ENCODE measurements around the gene PIGQ. TPM values are rescaled to one million over a fixed set of nuclear protein-coding genes. Genes with fewer than 3 reads are reported as not detected.

Gene PIGQ
- total and polyA plus RNA-seq, 4 donors, result 34.9 to 98.2 (median 61.4) TPM

DNA sequence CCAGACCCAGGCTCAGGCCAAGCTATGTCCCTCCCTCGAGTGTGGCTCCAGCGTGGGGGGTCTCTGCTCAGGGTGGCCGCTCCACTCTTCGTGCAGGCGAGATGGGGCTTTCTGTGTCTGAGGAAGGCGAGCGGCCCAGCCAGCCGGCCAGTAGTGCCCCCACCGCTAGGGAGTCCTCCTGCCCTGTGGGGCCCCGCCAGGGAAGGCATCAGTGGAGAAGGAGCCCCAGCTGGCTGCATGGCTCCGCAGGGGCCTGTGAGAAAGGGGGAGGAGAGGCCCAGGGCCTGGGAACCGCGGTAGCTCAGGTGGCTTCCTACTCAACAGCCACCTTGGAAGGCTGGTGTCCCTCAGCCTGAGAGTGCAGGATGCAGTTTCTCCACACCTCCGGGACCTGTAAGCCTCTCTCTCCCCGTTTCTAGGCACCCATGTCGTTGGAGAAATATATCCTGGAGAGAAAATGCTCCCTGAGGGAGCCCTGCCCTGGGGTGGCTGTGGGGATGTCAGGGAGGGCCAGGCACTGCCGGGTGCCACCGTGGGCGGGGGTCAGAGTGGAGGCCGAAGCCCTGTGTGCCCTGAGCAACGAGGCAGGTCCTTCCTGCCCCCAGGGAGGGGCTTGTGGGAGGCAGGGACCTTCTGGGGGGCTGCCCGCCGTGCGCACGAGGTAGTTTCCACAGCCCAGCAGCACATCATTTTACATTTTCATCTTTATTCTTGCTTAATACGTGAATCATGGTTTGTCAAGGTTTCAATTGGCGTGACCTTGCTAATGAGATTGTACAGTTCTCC is 3.3 kb downstream of the PIGQ start:
- ATAC-seq (ENCODE audit: insufficient read depth, low FRiP score), result no peak
- Histone ChIP-seq H3K9me3 (ENCODE audit: control insufficient read depth in 4 of 4, insufficient read depth in 3 of 4, low read length in 3 of 4) (no peaks in the 10 kb centered on the region), H3K36me3 (ENCODE audit: control insufficient read depth in 4 of 4, insufficient read depth in 4 of 4, low read length in 4 of 4) (peaks cover 0 to 29% (median 3%) of the 10 kb centered on the region in 4 donors), H3K27me3 (ENCODE audit: control insufficient read depth in 3 of 3, insufficient read depth in 3 of 3, low read length in 2 of 3) (no peaks in the 10 kb centered on the region), H3K4me3 (no peak overlapping the region), H3K27ac (ENCODE audit: low read depth in 1 of 2, low read length in 1 of 2) (no peak overlapping the region), H3K4me1 (ENCODE audit: control insufficient read depth in 5 of 5, insufficient read depth in 5 of 5, low read length in 5 of 5) (peaks cover 0 to 16% (median 6%) of the 10 kb centered on the region in 5 donors), H3K9ac (ENCODE audit: insufficient read depth in 1 of 2, low read length in 2 of 2) (no peak overlapping the region)
- TF ChIP-seq, protein P1, sequence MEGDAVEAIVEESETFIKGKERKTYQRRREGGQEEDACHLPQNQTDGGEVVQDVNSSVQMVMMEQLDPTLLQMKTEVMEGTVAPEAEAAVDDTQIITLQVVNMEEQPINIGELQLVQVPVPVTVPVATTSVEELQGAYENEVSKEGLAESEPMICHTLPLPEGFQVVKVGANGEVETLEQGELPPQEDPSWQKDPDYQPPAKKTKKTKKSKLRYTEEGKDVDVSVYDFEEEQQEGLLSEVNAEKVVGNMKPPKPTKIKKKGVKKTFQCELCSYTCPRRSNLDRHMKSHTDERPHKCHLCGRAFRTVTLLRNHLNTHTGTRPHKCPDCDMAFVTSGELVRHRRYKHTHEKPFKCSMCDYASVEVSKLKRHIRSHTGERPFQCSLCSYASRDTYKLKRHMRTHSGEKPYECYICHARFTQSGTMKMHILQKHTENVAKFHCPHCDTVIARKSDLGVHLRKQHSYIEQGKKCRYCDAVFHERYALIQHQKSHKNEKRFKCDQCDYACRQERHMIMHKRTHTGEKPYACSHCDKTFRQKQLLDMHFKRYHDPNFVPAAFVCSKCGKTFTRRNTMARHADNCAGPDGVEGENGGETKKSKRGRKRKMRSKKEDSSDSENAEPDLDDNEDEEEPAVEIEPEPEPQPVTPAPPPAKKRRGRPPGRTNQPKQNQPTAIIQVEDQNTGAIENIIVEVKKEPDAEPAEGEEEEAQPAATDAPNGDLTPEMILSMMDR (IDR thresholded peaks at IDR 0.05; ENCODE audit: control extremely low read depth, extremely low read depth), result no peak
- no peak for DNase-seq
- WGBS, 2 donors, result 90 to 91% methylated on average over 27 of the region's 27 CpGs

DNA sequence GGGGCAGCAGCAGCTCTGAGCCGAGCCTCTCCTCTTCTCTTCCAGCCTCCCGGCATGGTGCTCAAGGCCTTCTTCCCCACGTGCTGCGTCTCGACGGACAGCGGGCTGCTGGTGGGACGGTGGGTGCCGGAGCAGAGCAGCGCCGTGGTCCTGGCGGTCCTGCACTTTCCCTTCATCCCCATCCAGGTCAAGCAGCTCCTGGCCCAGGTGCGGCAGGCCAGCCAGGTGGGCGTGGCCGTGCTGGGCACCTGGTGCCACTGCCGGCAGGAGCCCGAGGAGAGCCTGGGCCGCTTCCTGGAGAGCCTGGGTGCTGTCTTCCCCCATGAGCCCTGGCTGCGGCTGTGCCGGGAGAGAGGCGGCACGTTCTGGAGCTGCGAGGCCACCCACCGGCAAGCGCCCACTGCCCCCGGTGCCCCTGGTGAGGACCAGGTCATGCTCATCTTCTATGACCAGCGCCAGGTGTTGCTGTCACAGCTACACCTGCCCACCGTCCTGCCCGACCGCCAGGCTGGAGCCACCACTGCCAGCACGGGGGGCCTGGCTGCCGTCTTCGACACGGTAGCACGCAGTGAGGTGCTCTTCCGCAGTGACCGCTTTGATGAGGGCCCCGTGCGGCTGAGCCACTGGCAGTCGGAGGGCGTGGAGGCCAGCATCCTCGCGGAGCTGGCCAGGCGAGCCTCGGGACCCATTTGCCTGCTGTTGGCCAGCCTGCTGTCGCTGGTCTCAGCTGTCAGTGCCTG is 4.4 kb downstream of the PIGQ start:
- 96 to 97% methylated on average over 42 to 46 of the region's 46 CpGs for WGBS, 2 donors
- no peak overlapping the region for H3K9ac ChIP-seq (ENCODE audit: insufficient read depth in 1 of 2, low read length in 2 of 2)
- TF ChIP-seq, protein P1 (IDR thresholded peaks at IDR 0.05; ENCODE audit: control extremely low read depth, extremely low read depth), result no peak
- H3K36me3 ChIP-seq (ENCODE audit: control insufficient read depth in 4 of 4, insufficient read depth in 4 of 4, low read length in 4 of 4), result peaks cover 0 to 29% (median 3%) of the 10 kb centered on the region in 4 donors
- no peak overlapping the region for H3K4me3 ChIP-seq
- H3K9me3 ChIP-seq (ENCODE audit: control insufficient read depth in 4 of 4, insufficient read depth in 3 of 4, low read length in 3 of 4), result no peaks in the 10 kb centered on the region
- no peak overlapping the region for H3K27ac ChIP-seq (ENCODE audit: low read depth in 1 of 2, low read length in 1 of 2)
- ATAC-seq (ENCODE audit: insufficient read depth, low FRiP score) (no peak), DNase-seq (no peak)
- peaks cover 0 to 10% (median 2%) of the 10 kb centered on the region in 5 donors for H3K4me1 ChIP-seq (ENCODE audit: control insufficient read depth in 5 of 5, insufficient read depth in 5 of 5, low read length in 5 of 5)
- no peaks in the 10 kb centered on the region for H3K27me3 ChIP-seq (ENCODE audit: control insufficient read depth in 3 of 3, insufficient read depth in 3 of 3, low read length in 2 of 3)

DNA sequence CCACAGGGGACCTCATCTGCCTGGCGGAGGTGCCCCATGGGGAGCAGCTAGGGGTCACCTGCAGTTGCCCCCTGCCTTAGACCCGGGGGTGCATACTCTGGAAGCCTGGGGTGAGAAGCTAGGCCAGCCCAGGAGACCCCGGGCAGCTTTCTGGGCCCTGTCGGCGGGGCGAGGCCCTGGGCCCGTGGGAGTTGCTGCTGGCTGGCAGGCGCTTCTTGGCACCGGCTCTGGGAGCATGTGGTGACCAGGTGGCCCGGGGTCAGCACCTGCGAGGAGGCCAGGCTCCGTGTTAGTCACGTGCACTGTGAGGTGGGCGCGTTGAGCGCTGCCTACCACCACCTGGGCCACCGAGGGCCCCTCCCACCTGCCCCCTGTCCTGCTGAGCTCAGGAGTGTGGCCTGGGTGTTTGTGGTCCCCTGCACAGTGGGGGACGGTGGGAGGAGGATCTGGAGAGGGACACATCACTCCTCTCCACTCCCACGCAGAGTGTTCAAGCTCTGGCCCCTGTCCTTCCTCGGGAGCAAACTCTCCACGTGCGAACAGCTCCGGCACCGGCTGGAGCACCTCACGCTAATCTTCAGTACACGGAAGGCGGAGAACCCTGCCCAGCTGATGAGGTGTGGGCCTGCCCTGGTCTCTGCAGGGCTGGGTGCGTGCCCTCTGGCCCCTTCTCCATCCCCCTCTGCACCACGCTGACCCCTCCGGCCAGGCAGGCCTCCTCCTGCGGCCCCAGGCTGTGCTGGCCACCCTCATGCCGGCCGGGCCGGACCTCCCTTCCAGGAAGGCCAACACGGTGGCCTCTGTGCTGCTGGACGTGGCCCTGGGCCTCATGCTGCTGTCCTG is 5.8 kb downstream of the PIGQ start:
- WGBS, 2 donors, result 93 to 95% methylated on average over 34 to 36 of the region's 36 CpGs
- H3K27ac ChIP-seq (ENCODE audit: low read depth in 1 of 2, low read length in 1 of 2), result no peak overlapping the region
- no peaks in the 10 kb centered on the region for H3K9me3 ChIP-seq (ENCODE audit: control insufficient read depth in 4 of 4, insufficient read depth in 3 of 4, low read length in 3 of 4)
- ATAC-seq (ENCODE audit: insufficient read depth, low FRiP score) (no peak), DNase-seq (no peak)
- TF ChIP-seq, protein P1 (IDR thresholded peaks at IDR 0.05; ENCODE audit: control extremely low read depth, extremely low read depth), result no peak
- H3K36me3 ChIP-seq (ENCODE audit: control insufficient read depth in 4 of 4, insufficient read depth in 4 of 4, low read length in 4 of 4), result peaks cover 0 to 36% (median 3%) of the 10 kb centered on the region in 4 donors
- H3K4me1 ChIP-seq (ENCODE audit: control insufficient read depth in 5 of 5, insufficient read depth in 5 of 5, low read length in 5 of 5), result peaks cover 0 to 7% (median 0%) of the 10 kb centered on the region in 5 donors
- no peak overlapping the region for H3K4me3 ChIP-seq
- no peak overlapping the region for H3K9ac ChIP-seq (ENCODE audit: insufficient read depth in 1 of 2, low read length in 2 of 2)
- H3K27me3 ChIP-seq (ENCODE audit: control insufficient read depth in 3 of 3, insufficient read depth in 3 of 3, low read length in 2 of 3), result no peaks in the 10 kb centered on the region

Measured in lung (tissue), 12 donors.